Stimulated activated CD8-positive, alpha-beta memory T cell treated with anti-CD3 and anti-CD28 coated beads, Interleukin-4, amount 100 ng/mL, for 4 hours (primary cell): ENCODE results near the gene SPRN.
"Not testable (repeated sequence)": the region's sequence is repeated elsewhere in the genome, so short reads cannot be mapped to it uniquely, and the experiment has no call there.

Experiments used
- DNase-seq, 2 donors: peaks; one replicate each; pipeline ENCODE4 v3.0.0-alpha.2; 2020; ENCODE audit warnings: low read depth in 2 of 2, low spot score in 1 of 2

SPRN gene, protein sequence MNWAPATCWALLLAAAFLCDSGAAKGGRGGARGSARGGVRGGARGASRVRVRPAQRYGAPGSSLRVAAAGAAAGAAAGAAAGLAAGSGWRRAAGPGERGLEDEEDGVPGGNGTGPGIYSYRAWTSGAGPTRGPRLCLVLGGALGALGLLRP

DNA sequence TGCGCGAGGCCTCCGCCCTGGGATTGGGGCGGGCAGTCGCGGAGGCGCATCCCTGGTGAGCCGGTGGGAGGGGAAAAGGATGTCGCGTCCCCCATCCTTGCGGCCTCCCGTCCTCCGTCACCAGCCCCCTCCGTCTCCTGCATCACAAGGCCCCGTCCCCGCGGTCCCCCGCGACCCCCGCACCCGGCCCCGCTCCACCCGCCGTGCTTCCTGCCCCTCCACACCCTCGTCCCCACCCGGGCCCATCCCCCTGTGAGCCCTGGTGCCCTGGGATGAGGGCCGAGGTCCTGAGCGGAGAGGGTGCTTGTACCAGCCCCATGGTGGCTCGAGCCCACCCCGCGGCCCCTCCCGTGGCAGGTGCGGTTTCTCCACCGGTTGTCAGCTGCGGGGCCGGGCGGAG, at the start of gene SPRN:
Gene SPRN, minus strand, starts transcription at position 25 of the 400 bp plus-strand sequence. CDS start 944 bp downstream, outside the sequence.
- DNase-seq: not testable (repeated sequence)

DNA sequence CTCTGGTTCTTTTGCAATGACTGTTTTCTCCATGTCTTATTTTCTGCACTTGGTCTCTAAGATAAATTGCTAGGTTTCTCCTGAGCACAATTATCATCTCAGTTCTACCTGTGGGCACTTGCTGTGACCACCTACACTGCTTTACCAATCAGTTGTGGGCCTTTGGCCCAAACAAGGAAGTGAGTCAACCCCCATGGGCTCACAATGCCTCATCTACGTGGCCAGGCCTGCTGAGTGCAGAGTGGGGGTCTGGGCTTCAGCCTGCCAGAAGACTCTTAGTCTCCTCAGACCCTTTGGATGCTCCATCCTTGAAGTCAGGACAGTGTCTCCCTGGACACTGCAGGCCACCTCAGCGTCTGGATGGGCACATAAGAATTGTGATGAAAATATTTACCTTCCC, 49.6 kb upstream of the SPRN start:
- DNase-seq: no peak

- no peak for DNase-seq
Observed at GRCh38 chr10:133473270-133473669, 48.8 kb upstream of the SPRN start.

DNA sequence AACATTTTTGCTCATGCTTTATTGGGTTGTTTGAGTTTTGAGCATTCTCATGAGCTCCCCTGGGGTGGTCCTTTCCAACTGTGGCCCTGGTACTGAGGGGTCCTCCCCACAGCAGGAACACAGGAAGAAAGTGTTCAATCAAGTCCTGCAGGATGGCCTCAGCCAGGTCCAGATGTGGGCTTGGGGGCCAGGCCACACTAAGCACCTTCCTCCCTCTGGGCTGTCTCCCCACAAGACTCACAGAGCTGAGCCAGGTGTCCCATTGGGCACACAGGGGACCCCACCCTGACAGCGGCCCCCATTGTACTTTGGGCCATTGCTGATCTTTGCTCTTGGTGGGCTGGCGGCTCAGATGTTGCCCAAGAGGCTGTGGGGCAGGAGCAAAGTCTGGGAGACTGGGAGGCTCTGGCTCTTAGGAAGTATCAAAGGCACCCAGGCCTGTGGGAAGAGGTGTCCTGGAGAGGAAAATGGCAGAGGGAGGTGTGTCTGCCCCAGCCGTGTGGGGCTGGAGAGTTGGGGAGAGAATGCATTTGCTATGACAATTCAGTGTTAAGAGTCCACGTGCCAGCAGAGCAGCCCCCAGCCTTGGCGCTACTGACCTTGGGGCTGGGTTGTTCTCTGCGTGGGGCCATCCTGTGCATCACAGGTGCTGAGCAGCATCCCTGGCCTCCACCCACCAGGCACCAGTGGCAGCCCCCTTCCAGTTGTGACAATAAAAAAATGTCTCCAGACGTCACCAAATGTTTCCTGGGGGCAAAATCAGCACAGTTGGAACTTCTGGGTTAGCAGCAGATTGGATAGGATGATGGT, 47.1 kb upstream of the SPRN start:
- DNase-seq: no peak

GRCh38 chr10:133469205-133469604, 44.8 kb upstream of the SPRN start:
- DNase-seq: not testable (repeated sequence)

DNA sequence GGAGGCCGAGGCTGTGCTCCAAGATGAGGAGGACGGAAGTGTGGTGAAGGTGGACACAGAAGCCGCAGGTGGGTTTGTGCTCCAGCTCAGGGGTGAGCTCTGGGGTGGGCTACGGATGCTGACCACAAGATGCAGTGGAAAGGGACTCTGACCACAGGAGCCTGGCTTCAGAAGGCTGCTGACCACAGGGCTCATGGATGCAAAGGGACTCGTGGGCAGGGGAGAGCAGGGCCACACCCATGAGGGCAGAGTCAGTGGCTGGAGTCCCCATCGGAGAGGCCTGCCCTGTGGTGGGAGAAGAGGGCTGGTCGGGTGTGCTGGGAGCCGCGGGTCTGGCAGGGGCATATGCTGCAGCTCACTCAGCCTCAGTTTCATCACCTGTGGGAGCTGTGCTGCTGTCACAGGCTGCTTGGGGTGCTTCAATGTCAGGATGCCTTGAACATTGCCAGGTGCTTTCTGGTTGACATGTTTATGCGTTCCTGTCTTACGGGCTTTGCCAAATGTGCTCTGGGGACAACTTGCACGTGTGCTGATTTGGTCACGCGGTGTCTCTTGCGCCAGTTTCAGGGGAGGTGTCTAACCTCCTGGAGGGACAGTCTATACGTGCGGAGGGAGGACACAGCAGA, 43.0 kb upstream of the SPRN start:
- DNase-seq: no peak

- DNase-seq: no peak
Observed at GRCh38 chr10:133466683-133467275, 42.4 kb upstream of the SPRN start.

DNA sequence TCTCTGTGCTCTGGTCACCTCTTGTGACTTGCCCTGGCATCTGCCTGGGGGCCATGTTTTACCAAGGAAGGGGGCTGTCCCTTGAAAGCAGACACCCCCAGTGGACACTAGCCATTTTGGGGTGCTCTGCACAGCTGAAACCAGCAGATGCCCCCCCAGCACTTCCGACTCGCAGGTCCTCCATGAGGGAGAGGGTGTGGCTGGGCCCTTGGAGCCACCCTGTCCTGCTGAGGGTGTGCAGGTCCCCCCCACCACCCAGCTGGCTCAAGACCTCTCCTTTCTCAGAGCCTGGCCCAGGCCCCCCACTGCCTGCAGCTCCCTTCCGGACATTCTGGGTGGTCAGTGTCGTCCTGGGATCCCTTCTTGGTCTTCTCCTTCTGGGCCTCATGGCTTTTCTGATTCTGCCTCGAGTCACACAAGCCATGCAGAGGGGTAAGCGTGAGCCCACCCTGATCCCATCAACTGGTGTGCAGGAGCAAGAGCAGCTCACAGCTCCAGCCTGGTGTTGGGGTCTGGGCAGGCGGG, 41.6 kb upstream of the SPRN start:
- no peak for DNase-seq

GRCh38 chr10:133465191-133465949, 40.9 kb upstream of the SPRN start:
- no peak for DNase-seq

DNA sequence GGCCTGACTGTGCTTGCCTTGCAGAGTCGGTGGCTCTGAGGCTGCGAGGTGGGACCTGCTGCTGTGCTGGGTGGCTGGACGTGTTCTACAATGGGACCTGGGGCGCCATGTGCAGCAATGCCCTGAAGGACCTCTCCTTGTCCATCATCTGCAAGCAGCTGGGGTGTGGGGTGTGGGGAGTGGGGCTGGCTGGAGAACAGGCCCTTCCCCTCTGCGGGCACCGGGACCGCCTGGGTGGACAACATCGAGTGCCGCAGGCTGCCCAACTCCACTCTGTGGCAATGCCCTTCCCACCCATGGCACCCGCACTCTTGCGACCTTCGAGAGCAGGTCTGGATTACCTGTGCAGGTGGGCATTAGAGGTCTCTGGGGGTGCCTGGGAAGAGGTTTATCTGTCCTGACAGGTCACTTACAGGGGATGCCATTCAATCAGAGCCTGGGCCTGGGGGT, 40.2 kb upstream of the SPRN start:
- no peak for DNase-seq

DNA sequence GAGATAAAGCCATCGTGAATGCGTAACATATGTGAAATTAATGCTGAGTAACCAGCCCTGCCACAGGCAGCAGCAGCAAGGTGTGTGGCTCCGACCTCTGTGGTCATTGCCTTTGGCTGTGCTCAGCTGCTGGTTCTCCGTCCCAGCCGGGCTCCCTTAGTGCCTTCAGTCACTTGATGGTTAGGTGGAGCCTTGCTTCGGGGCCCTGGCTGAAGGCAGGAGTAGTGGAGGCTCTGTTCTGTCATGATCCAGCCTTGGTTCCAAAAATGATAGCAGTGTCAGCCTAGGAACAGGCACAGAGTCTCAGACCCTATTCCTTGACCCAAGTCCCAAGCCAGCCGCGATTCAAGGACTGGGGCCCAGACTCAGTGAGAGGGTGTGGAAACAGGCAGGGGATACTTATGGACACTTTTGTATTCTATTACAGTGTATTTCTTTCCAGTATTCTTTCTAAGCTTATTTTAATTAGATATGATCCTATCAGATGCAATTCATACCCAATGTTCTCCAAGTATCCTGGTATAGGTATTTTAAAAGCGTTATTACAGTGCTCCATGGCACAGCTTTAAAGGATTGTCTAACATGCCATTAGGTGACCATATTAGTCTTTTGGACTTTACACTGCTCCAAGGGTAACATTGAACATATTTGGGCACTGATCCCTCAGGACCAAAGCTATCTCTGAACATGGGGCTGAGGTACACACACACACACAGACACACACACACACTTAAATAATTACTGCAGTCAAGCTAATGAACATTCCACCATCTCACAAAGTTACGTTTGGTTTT, 38.3 kb upstream of the SPRN start:
- no peak for DNase-seq

DNA sequence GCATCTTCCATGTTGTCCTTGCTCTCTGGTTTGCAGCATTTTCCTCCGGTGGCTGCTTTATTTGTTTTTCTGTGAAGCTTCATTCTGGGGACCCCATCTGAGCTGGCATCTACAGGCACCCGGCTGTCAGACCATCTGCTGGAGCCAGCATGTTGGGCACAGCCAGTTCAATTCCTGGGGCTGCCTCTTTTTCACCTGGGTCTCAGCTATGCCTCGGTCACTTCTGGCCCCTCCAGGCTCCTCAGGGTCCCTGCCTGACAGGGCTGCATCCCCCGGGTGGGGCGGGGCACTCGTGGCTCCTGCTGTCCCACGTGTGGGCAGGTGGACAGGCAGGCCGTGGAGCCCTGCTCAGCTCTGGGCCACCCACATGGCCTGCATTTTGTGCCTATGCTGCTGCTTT, 37.4 kb upstream of the SPRN start:
- DNase-seq: no peak

DNA sequence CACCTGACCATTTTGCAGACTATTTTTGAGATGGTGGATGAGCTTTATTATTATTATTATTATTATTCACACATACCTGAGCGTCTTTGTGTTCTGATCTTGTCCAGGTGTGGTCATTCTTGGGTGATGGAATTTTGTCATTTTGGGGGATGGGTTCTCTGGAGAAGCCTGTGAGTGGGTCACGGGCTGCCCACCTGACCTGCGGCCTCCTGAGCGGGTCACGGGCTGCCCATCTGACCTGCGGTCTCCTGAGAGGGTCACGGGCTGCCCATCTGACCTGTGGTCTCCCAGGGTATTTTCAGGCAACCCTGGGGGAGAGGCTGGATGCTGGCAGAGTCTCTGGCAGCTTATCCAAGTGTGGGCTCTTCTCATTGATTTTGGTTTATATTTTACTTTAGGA, 36.6 kb upstream of the SPRN start:
- no peak for DNase-seq

DNA sequence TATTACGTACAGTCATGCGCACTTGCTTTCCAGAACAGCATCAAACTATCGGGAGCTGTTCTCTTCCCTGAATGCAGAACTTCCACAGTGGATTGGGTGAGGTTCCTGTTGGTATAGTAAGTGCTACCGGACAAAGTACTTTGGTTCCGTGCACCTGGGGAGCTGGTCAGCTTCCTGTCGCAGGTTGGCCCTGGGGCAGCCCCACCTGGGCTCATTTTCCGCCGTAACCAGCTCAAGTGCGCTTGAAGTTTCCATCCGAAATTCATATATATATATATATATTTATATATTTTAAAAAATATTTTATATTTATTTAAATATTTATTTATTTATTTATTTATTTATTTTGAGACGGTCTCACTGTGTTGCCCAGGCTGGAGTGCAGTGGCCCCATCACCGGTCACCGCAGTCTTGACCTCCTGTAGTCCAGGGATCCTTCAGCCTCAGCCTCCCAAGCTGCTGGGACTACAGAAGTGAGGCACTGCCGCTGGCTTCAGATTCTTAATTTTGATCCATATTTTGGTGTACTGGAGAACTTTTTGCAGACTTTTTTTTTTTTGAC, 35.9 kb upstream of the SPRN start:
- no peak for DNase-seq

- DNase-seq: no peak
Observed at GRCh38 chr10:133459454-133460207, 35.2 kb upstream of the SPRN start.

- no peak for DNase-seq
Observed at GRCh38 chr10:133458710-133459453, 34.5 kb upstream of the SPRN start.

- DNase-seq: no peak
Observed at GRCh38 chr10:133458021-133458709, 33.7 kb upstream of the SPRN start.
